SK-N-SH (cell line): ENCODE results near the gene SNAI1.

ENCODE experiments used
- EP300 ChIP-seq, 2 experiments: IDR thresholded peaks; 2 replicates each; pipeline versions ENCODE4 v1.4.0 to v1.6.1; 2012; ENCODE audit warnings: borderline replicate concordance in 1 of 2, low read depth in 1 of 2, low read length in 1 of 2
- MXI1 ChIP-seq: IDR thresholded peaks from 2 replicates; pipeline ENCODE4 v1.6.1; 2012; ENCODE audit warnings: mild to moderate bottlenecking, low read depth, low read length, improper control_type of control experiment
- POLR2AphosphoS5 ChIP-seq: IDR thresholded peaks from 2 replicates; pipeline ENCODE4 v1.6.1; 2012; ENCODE audit warnings: low read depth, low read length
- RAD21 ChIP-seq: IDR thresholded peaks from 2 replicates; pipeline ENCODE4 v1.6.1; 2012; ENCODE audit warnings: mild to moderate bottlenecking, low read length
- RCOR1 ChIP-seq: fragments of 150-350 bp; IDR thresholded peaks from 2 replicates; pipeline ENCODE4 v1.6.1; 2017; ENCODE audit warnings: antibody characterized with exemption, low read length
- TF ChIP-seq, protein P1 (sequence below): fragments of 150-350 bp; IDR thresholded peaks from 2 replicates; pipeline ENCODE4 v1.6.1; 2017; ENCODE audit warnings: antibody characterized with exemption, low read length, low read depth, borderline replicate concordance
- TF ChIP-seq, protein P2 (sequence below): fragments of 200-600 bp; sonication (generic); IDR thresholded peaks from 2 replicates; pipeline ENCODE4 v1.6.1; 2017; ENCODE audit warnings: antibody characterized with exemption, mild to moderate bottlenecking, moderate library complexity
- TF ChIP-seq, protein P3 (sequence below): IDR thresholded peaks from 2 replicates; pipeline ENCODE4 v1.4.0; 2012; ENCODE audit warnings: low read depth
- TF ChIP-seq, protein P4 (sequence below): IDR thresholded peaks from 2 replicates; pipeline ENCODE4 v1.4.0; 2012; ENCODE audit warnings: low read depth, borderline replicate concordance
- TF ChIP-seq, protein P5 (sequence below): IDR thresholded peaks from 2 replicates; pipeline ENCODE4 v1.6.1; 2012; ENCODE audit warnings: mild to moderate bottlenecking, low read depth, low read length, moderate library complexity

DNA sequence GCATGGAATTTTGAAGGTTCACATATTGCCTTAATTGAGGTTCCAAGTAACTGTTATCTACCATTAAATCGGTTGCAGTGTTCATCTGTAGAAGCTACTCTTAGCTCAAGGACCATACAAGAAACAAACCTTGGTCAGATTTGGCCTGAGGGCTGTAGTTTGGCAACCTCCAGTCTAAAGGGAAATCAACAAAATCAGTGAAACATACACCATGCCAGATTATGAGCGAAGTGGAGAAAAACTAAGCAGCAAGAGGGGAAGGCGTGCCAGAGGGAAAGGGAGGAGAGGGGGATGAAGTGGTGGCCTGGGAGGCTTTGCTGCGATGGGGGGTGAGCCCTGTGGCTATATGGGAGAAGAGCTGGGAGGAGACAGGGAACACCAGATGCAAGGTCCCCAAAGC, 8.8 kb upstream of the SNAI1 start:
- TF ChIP-seq, protein P1, sequence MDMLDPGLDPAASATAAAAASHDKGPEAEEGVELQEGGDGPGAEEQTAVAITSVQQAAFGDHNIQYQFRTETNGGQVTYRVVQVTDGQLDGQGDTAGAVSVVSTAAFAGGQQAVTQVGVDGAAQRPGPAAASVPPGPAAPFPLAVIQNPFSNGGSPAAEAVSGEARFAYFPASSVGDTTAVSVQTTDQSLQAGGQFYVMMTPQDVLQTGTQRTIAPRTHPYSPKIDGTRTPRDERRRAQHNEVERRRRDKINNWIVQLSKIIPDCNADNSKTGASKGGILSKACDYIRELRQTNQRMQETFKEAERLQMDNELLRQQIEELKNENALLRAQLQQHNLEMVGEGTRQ = no peak
- no peak for TF ChIP-seq RCOR1
- TF ChIP-seq, protein P2, sequence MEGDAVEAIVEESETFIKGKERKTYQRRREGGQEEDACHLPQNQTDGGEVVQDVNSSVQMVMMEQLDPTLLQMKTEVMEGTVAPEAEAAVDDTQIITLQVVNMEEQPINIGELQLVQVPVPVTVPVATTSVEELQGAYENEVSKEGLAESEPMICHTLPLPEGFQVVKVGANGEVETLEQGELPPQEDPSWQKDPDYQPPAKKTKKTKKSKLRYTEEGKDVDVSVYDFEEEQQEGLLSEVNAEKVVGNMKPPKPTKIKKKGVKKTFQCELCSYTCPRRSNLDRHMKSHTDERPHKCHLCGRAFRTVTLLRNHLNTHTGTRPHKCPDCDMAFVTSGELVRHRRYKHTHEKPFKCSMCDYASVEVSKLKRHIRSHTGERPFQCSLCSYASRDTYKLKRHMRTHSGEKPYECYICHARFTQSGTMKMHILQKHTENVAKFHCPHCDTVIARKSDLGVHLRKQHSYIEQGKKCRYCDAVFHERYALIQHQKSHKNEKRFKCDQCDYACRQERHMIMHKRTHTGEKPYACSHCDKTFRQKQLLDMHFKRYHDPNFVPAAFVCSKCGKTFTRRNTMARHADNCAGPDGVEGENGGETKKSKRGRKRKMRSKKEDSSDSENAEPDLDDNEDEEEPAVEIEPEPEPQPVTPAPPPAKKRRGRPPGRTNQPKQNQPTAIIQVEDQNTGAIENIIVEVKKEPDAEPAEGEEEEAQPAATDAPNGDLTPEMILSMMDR = no peak
- TF ChIP-seq, protein P3, sequence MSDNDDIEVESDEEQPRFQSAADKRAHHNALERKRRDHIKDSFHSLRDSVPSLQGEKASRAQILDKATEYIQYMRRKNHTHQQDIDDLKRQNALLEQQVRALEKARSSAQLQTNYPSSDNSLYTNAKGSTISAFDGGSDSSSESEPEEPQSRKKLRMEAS = no peak
- no peak for TF ChIP-seq POLR2AphosphoS5
- TF ChIP-seq MXI1 = no peak
- TF ChIP-seq, protein P4, sequence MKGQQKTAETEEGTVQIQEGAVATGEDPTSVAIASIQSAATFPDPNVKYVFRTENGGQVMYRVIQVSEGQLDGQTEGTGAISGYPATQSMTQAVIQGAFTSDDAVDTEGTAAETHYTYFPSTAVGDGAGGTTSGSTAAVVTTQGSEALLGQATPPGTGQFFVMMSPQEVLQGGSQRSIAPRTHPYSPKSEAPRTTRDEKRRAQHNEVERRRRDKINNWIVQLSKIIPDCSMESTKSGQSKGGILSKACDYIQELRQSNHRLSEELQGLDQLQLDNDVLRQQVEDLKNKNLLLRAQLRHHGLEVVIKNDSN = no peak
- TF ChIP-seq, protein P5, sequence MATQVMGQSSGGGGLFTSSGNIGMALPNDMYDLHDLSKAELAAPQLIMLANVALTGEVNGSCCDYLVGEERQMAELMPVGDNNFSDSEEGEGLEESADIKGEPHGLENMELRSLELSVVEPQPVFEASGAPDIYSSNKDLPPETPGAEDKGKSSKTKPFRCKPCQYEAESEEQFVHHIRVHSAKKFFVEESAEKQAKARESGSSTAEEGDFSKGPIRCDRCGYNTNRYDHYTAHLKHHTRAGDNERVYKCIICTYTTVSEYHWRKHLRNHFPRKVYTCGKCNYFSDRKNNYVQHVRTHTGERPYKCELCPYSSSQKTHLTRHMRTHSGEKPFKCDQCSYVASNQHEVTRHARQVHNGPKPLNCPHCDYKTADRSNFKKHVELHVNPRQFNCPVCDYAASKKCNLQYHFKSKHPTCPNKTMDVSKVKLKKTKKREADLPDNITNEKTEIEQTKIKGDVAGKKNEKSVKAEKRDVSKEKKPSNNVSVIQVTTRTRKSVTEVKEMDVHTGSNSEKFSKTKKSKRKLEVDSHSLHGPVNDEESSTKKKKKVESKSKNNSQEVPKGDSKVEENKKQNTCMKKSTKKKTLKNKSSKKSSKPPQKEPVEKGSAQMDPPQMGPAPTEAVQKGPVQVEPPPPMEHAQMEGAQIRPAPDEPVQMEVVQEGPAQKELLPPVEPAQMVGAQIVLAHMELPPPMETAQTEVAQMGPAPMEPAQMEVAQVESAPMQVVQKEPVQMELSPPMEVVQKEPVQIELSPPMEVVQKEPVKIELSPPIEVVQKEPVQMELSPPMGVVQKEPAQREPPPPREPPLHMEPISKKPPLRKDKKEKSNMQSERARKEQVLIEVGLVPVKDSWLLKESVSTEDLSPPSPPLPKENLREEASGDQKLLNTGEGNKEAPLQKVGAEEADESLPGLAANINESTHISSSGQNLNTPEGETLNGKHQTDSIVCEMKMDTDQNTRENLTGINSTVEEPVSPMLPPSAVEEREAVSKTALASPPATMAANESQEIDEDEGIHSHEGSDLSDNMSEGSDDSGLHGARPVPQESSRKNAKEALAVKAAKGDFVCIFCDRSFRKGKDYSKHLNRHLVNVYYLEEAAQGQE = no peak
- TF ChIP-seq EP300 (IDR thresholded peaks at IDR 0.05; ENCODE audit: borderline replicate concordance in 1 of 2, low read depth in 1 of 2, low read length in 1 of 2) = no peak
- TF ChIP-seq RAD21 = no peak
